SK-N-SH treated with all-trans-retinoic acid at 6 μM for 48 hours (cell line): ENCODE measurements around the gene DDX60.
A peak's percentile ranks its signal among the peaks of the same experiment; 100 is the strongest.

Experiments
- ATAC-seq: fragments of 200-7000 bp; cut with Tn5 transposase; 3 replicates; pipeline ENCODE4 v1.9.1; 2020; ENCODE audit warnings: mild to moderate bottlenecking, moderate library complexity
- BACH2 ChIP-seq: fragments of 250-450 bp; sonication (Bioruptor Pico); IDR thresholded peaks from 2 replicates; pipeline ENCODE4 v1.9.0; 2021; ENCODE audit warnings: mild to moderate bottlenecking, borderline replicate concordance
- CREB5 ChIP-seq: fragments of 250-450 bp; sonication (Bioruptor Pico); IDR thresholded peaks from 2 replicates; pipeline ENCODE4 v1.5.1; 2020; ENCODE audit warnings: low read depth, mild to moderate bottlenecking, moderate library complexity
- ESRRG ChIP-seq: fragments of 250-450 bp; sonication (Bioruptor Pico); IDR thresholded peaks from 2 replicates; pipeline ENCODE4 v1.6.1; 2021; ENCODE audit warnings: mild to moderate bottlenecking
- GLIS3 ChIP-seq: fragments of 250-450 bp; sonication (Bioruptor Pico); IDR thresholded peaks from 2 replicates; pipeline ENCODE4 v1.5.0; 2020; ENCODE audit warnings: mild to moderate bottlenecking, moderate library complexity
- ISL1 ChIP-seq: fragments of 250-450 bp; sonication (Bioruptor Pico); IDR thresholded peaks from 2 replicates; pipeline ENCODE4 v2.1.2; 2022; ENCODE audit warnings: mild to moderate bottlenecking, moderate library complexity
- OSR1 ChIP-seq: fragments of 250-450 bp; sonication (Bioruptor Pico); IDR thresholded peaks from 2 replicates; pipeline ENCODE4 v1.8.0; 2022; ENCODE audit warnings: moderate library complexity, mild to moderate bottlenecking, inconsistent platforms
- PATZ1 ChIP-seq: fragments of 250-450 bp; sonication (Bioruptor Pico); IDR thresholded peaks from 2 replicates; pipeline ENCODE4 v1.8.0; 2020; ENCODE audit warnings: mild to moderate bottlenecking, moderate library complexity, borderline replicate concordance
- PPARA ChIP-seq: fragments of 250-450 bp; sonication (Bioruptor Pico); IDR thresholded peaks from 2 replicates; pipeline ENCODE4 v1.5.0; 2020; ENCODE audit warnings: mild to moderate bottlenecking, borderline replicate concordance
- RARB ChIP-seq: fragments of 250-450 bp; sonication (Bioruptor Pico); IDR thresholded peaks from 2 replicates; pipeline ENCODE4 v1.8.0; 2021; ENCODE audit warnings: mild to moderate bottlenecking, moderate library complexity
- SNAI2 ChIP-seq: fragments of 250-450 bp; sonication (Bioruptor Pico); IDR thresholded peaks from 2 replicates; pipeline ENCODE4 v1.5.0; 2020; ENCODE audit warnings: mild to moderate bottlenecking, moderate library complexity
- TCF4 ChIP-seq: fragments of 250-450 bp; sonication (Bioruptor Pico); IDR thresholded peaks from 2 replicates; pipeline ENCODE4 v1.8.0; 2021; ENCODE audit warnings: mild to moderate bottlenecking, moderate library complexity, borderline replicate concordance
- TOX ChIP-seq: fragments of 250-450 bp; sonication (Bioruptor Pico); IDR thresholded peaks from 2 replicates; pipeline ENCODE4 v1.8.0; 2021; ENCODE audit warnings: mild to moderate bottlenecking, moderate library complexity, borderline replicate concordance
- ZC3H10 ChIP-seq: fragments of 250-450 bp; sonication (Bioruptor Pico); IDR thresholded peaks from 2 replicates; pipeline ENCODE4 v1.5.1; 2021; ENCODE audit warnings: mild to moderate bottlenecking, moderate library complexity
- ZFP30 ChIP-seq: fragments of 450-650 bp; formaldehyde crosslinking; IDR thresholded peaks from 2 replicates; pipeline ENCODE4 v1.5.0; 2022; ENCODE audit warnings: mild to moderate bottlenecking, moderate library complexity
- ZNF70 ChIP-seq: fragments of 450-650 bp; formaldehyde crosslinking; IDR thresholded peaks from 2 replicates; pipeline ENCODE4 v1.5.0; 2020; ENCODE audit warnings: mild to moderate bottlenecking, moderate library complexity
- ZNF8 ChIP-seq: fragments of 450-650 bp; formaldehyde crosslinking; IDR thresholded peaks from 2 replicates; pipeline ENCODE4 v1.5.0; 2020; ENCODE audit warnings: mild to moderate bottlenecking, moderate library complexity
- TF ChIP-seq, protein P1 (sequence below): fragments of 250-450 bp; sonication (Bioruptor Pico); IDR thresholded peaks from 2 replicates; pipeline ENCODE4 v1.8.0; 2021; ENCODE audit warnings: low read depth, mild to moderate bottlenecking, moderate library complexity, borderline replicate concordance

The DDX60 gene

GRCh38 chr4:168353746-168354145 is 35.2 kb upstream of the DDX60 start:
- TF ChIP-seq ESRRG (CRISPR knock-in tag) = no peak
- TF ChIP-seq TCF4 (CRISPR knock-in tag) = no peak
- TF ChIP-seq GLIS3 (CRISPR knock-in tag) = no peak
- TF ChIP-seq BACH2 (CRISPR knock-in tag) = no peak
- TF ChIP-seq, all 23 proteins: peak for 0
- ATAC-seq = no peak

- no peak for TF ChIP-seq OSR1
- no peak for TF ChIP-seq ESRRG (CRISPR knock-in tag)
- no peak for TF ChIP-seq ISL1 (CRISPR knock-in tag)
- TF ChIP-seq, protein P1, sequence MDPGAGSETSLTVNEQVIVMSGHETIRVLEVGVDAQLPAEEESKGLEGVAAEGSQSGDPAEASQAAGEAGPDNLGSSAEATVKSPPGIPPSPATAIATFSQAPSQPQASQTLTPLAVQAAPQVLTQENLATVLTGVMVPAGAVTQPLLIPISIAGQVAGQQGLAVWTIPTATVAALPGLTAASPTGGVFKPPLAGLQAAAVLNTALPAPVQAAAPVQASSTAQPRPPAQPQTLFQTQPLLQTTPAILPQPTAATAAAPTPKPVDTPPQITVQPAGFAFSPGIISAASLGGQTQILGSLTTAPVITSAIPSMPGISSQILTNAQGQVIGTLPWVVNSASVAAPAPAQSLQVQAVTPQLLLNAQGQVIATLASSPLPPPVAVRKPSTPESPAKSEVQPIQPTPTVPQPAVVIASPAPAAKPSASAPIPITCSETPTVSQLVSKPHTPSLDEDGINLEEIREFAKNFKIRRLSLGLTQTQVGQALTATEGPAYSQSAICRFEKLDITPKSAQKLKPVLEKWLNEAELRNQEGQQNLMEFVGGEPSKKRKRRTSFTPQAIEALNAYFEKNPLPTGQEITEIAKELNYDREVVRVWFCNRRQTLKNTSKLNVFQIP (CRISPR knock-in tag) = no peak
- no peak for TF ChIP-seq ZNF70 (CRISPR knock-in tag)
- no peak for TF ChIP-seq ZNF8 (CRISPR knock-in tag)
- no peak for TF ChIP-seq PATZ1 (CRISPR knock-in tag)
- ATAC-seq = peak; percentile 63
Observed at GRCh38 chr4:168337550-168337940, 19.0 kb upstream of the DDX60 start.

- TF ChIP-seq SNAI2 (CRISPR knock-in tag) = no peak
- no peak for TF ChIP-seq PPARA
- peak; percentile 94 for TF ChIP-seq ISL1 (CRISPR knock-in tag)
- no peak for TF ChIP-seq ZNF70 (CRISPR knock-in tag)
- TF ChIP-seq CREB5 (CRISPR knock-in tag) = peak; percentile 67; the same call in 1 of the 2 replicates
- TF ChIP-seq ZC3H10 (CRISPR knock-in tag) = peak; percentile 97
- TF ChIP-seq PATZ1 (CRISPR knock-in tag) = peak; percentile 79; the same call in 1 of the 2 replicates
- TF ChIP-seq ZNF8 (CRISPR knock-in tag) = no peak
- TF ChIP-seq TOX (CRISPR knock-in tag) = peak; percentile 74; the same call in 1 of the 2 replicates
- TF ChIP-seq, protein P1 (CRISPR knock-in tag) = peak; percentile 81; the same call in 1 of the 2 replicates
- TF ChIP-seq, all 23 proteins: peak for 6
- ATAC-seq = peak; percentile 64
Observed at GRCh38 chr4:168336837-168337549, 18.4 kb upstream of the DDX60 start.

- ATAC-seq = peak; percentile 86
- TF ChIP-seq CREB5 (CRISPR knock-in tag) (no peak), ZFP30 (CRISPR knock-in tag) (no peak), SNAI2 (CRISPR knock-in tag) (no peak), GLIS3 (CRISPR knock-in tag) (no peak), BACH2 (CRISPR knock-in tag) (no peak), ZNF70 (CRISPR knock-in tag) (no peak), TOX (CRISPR knock-in tag) (no peak), RARB (CRISPR knock-in tag) (no peak)
- TF ChIP-seq, protein P1 (CRISPR knock-in tag) = no peak
Observed at GRCh38 chr4:168335621-168336020, 17.1 kb upstream of the DDX60 start.
